ENCODE measurements around the gene TMEM214.

GRCh38 chr2:27039426-27039825 lies 6.7 kb downstream of the TMEM214 start:
- TF ChIP-seq POLR2A (IDR thresholded peaks at IDR 0.05; ENCODE audit: low read depth): no peak
- TF ChIP-seq, protein P1, sequence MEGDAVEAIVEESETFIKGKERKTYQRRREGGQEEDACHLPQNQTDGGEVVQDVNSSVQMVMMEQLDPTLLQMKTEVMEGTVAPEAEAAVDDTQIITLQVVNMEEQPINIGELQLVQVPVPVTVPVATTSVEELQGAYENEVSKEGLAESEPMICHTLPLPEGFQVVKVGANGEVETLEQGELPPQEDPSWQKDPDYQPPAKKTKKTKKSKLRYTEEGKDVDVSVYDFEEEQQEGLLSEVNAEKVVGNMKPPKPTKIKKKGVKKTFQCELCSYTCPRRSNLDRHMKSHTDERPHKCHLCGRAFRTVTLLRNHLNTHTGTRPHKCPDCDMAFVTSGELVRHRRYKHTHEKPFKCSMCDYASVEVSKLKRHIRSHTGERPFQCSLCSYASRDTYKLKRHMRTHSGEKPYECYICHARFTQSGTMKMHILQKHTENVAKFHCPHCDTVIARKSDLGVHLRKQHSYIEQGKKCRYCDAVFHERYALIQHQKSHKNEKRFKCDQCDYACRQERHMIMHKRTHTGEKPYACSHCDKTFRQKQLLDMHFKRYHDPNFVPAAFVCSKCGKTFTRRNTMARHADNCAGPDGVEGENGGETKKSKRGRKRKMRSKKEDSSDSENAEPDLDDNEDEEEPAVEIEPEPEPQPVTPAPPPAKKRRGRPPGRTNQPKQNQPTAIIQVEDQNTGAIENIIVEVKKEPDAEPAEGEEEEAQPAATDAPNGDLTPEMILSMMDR (IDR thresholded peaks at IDR 0.05): no peak

Data from esophagus muscularis mucosa (tissue), 3 donors.